HG03342 (cell line): ENCODE measurements around the gene C2orf42.
"Not testable (repeated sequence)": the region's sequence is repeated elsewhere in the genome, so short reads cannot be mapped to it uniquely, and the experiment has no call there.

Experiments used
- ATAC-seq: cut with Tn5 transposase; IDR thresholded peaks from one replicate; pipeline ENCODE4 v1.9.1; 2021; ENCODE audit warnings: mild to moderate bottlenecking, moderate library complexity; ENCODE audit not compliant: unreplicated experiment

The C2orf42 gene

DNA sequence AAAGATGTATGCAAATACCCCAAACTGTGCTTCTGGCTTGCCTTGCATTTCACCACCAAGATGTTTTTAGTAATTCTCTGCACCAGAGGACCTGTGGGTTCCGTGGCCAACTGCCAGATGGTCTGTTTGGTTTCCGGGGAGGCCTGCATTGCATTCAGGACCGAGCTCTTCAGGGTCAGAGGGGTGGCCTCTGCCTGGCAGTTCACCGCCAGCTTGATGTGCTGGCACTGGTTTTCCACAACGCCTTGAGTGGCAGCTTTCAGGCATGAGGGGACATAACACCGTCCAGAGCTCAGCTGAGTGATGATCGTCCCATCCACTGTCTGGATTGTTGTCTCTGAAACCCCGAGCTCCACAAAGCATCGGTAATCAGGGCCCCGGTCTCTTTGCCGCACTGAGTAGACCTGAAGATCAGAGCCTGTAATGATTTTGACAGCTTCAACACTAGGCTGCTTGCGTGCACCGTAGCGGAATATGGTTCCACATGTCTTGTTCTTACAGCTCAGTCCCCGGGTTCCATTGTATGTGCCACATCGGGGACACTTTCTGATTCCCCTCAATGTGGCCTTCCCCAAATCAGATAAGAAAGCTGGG is 9.4 kb downstream of the C2orf42 start:
- ATAC-seq: peak; percentile 61

DNA sequence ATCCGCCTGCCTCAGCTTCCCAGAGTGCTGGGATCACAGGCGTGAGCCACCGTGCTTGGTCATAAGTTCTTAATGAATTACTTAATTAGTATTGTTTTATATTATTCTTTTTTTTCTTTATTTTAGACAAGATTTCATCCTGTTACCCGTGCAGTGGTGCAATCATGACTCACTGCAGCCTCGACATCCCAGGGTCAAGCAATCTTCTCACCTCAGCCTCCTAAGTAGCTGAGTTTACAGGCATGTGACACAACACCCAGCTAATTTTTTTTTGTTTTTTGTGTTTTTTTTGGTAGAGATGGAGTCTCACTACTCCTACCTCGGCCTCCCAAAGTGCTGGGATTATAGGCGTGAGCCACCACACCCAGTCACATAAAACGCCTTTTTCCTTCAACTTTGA is 17.3 kb downstream of the C2orf42 start:
- no peak for ATAC-seq

DNA sequence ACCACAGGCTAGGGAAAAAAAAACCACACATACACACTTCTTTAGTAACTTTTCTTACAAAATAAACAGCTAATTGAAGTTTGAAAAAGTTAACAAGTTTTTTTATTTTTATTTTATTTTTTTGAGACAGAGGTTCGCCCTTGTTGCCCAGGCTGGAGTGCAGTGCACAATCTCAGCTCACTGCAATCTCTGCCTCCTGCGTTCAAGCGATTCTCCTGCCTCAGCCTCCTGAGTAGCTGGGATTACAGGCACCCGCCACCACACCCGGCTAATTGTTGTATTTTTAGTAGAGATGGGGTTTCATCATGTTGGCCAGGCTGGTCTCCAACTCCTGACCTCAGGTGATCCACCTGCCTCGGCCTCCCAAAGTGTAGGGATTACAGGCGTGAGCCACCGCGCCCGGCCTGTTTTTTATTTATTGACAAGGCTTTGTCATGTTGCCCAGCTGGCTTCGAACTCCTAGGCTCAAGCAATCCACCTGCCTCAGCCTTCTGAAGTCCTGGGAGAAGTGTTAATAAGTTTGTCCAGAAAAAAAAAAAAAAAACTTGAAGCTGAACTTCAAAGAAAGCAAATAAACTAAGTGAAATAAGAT is 21.1 kb downstream of the C2orf42 start:
- not testable (repeated sequence) for ATAC-seq

GRCh38 chr2:70161069-70161534 is 29.7 kb downstream of the C2orf42 start:
- ATAC-seq: peak; percentile 90

GRCh38 chr2:70160545-70160944 is 30.3 kb downstream of the C2orf42 start:
- ATAC-seq: no peak

- not testable (repeated sequence) for ATAC-seq
Measured at GRCh38 chr2:70149130-70149686, 41.6 kb downstream of the C2orf42 start.

DNA sequence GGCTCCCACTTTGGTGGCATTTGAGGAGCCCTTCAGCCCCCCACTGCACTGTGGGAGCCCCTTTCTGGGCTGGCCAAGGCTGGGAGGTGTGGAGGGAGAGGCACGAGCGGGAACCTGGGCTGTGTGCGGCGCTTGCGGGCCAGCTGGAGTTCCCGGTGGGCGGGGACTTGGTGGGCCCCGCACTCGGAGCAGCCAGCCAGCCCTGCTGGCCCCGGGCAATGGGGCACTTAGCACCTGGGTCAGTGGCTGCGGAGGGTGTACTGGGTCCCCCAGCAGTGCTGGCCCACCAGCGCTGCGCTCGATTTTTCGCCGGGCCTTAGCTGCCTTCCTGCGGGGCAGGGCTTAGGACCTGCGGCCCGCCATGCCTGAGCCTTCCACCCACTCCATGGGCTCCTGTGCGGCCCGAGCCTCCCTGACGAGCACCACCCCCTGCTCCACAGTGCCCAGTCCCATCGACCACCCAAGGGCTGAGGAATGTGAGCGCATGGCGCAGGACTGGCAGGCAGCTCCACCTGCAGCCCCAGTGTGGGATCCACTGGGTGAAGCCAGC is 42.5 kb downstream of the C2orf42 start:
- ATAC-seq: not testable (repeated sequence)

DNA sequence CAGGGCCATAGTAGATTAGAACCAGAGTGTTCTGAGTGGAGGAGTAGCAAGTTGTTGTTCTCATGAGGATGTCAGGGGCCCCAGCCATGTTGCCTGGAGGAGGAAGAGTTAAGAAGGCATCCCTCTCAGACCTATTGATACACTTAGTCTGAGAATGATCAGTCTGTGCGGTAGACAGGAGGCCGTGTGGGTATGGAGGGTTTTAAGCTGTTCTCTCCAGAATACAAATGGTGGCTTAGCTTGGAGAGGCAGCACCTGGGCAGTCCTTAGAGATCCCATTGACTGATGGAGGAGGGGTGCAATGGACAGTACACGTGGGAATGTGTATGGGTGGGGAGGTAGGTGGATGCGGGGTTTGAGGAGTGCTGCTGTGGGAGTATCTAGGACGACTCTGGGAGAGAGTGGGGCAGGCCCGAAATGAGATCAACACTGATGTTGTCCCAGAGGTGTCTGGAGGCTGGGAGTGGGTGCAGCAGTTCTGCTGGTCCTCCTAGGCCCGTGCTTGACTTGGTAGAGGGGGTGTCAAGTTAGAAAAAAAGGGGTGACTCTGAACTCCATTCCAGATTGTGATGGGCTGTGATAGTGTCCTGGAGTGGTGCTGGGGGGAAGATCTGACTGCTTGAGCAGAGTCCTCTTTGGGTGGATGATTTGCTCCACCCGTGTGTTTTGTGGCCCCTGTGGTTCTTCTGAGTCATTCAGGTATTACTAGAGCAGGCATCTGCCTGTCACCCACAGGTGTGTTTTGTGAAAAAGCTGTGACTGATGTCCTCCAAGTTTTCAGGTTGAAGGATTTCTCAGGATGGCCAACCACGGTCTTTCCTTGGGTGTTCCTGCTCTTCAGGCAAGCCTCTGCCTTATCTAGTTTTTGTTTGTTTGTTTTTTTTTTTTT is 44.7 kb downstream of the C2orf42 start:
- no peak for ATAC-seq

DNA sequence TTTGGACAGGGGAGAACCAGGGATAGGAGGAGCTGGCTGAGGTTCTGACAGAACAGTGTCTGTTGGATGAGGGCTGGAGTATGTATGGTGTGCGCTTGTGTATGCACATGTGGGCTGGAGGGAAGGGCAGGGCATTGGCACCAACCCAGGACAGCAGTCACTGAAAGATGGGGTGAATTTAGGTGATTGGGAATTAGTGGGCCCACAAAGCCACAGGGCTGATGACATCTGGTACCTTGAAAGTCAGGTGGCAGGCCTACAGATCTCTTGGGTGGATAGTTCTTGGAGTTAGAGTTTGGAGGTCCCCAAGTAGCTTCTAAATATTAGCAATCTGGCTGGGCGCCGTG is 45.7 kb downstream of the C2orf42 start:
- ATAC-seq: no peak

GRCh38 chr2:70144443-70145143 is 46.2 kb downstream of the C2orf42 start:
- ATAC-seq: no peak

- no peak for ATAC-seq
Measured at GRCh38 chr2:70143314-70144150, 47.3 kb downstream of the C2orf42 start.

DNA sequence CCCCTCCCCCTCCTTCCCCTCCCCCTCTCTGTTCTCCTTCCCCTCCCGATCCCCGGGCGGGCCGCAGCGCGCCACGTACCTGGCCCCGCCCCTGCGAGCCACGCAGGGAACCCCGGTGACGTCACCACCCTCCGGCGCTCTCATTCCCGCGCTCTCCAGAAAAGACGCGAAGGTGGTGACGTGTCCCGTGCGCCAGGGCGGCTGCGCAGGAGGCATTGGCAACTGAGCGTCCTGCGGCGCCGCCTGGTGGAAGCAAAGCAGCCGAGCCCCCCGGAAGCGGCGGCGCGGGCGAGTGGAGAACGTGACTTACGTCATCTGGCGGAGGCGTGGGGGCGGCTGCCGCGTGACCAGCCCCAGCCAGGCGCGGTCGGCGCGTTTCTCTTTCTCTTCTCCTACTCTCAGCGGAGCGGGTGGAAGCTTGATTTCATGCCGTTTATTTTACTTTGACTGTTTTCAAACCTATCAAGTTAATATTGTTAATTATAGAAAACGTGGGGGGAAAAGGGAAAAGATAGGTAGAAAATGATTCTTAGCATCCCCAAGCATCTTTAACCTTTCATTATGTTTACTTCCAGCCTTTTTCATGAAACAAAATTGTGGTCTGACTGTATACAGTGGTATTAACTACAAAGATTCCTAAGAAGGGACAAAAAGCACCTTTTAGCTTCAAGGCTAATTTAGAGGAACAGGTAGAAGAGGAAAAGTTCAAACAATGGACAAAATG is 48.1 kb downstream of the C2orf42 start:
- peak; percentile 63 for ATAC-seq

DNA sequence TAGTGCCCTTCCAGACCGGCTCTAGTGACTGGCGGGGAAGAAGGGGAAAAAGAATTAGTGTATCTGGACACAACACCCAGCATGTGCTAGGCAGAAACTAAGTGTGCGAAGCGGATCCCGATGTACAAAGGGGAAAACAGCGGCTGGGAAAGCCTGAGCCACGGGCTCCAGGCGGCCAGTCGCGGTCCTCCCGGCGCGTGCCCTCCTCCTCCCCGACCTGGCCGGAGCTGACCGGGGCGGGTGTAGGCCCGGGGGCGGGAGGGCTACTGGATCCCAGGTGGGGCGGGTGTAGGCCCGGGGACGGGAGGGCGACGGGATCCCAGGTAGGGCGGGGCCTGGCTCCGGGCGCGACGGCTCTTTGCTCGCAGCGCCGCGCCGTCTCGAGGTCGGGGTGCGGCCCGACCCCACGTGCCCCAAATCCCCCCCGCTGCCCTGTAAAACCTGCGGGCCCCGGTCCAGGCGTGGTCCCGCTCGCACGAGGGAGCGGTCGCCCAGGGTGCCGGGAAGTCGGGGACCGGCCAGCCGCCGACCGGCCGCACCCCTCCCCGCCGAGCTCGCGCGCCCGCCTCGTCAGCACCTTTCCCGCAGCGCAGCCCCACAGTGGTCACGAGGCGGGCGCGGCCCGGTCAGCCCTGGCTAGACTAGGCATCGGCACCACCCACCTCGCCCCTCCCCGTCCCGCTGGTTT is 48.8 kb downstream of the C2orf42 start:
- ATAC-seq: peak; percentile 32

DNA sequence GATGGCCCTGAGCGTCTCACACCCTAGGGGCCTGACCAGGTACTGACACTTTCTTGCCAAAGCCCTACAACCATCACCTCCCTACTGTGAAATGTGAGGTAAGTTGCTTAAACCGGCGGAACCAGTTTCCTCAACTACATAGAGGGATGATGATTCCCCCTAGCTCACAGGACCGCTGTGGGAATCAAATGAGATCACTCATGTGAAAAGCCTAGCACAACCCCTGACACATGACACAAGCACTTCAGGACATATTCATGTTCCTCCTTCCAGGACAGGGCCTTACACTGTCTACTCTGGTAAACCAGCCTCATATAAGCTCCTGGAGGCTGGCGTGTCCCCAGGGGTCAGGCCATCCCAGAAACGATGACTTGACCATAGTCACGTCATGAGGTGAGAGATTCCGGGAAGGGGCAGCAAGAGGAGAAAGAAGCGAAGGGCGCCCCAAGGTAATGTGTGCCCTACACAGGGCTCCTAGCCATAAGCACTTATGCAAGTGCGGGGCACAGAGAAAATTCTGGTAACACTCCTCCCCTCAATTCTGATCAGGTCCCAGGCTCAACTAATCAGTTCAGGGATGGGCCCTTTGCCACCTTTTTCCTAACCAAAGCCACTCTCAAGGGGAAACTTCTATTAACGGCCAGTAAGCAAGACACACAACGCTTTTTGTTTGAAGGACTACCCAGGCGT is 49.5 kb downstream of the C2orf42 start:
- ATAC-seq: peak; percentile 44

- ATAC-seq: no peak
Measured at GRCh38 chr2:70140791-70141211, 50.0 kb downstream of the C2orf42 start.

- ATAC-seq: not testable (repeated sequence)
Measured at GRCh38 chr2:70134323-70134983, 56.4 kb downstream of the C2orf42 start.
